Choroid plexus epithelial cell (primary cell): ENCODE measurements around the gene NUDT4.
A peak's percentile ranks its signal among the peaks of the same experiment; 100 is the strongest.

Experiments used
- DNase-seq: peaks from one replicate; pipeline ENCODE4 v3.0.0-alpha.2; 2010; ENCODE audit warnings: low read depth
- H3K4me3 ChIP-seq: 2 replicates; pipeline ENCODE4 v1.5.1; 2011; ENCODE audit warnings: low read depth, mild to moderate bottlenecking, control low read depth, low read length, moderate library complexity
- TF ChIP-seq, protein P1 (sequence below): conservative IDR thresholded peaks from 2 replicates; pipeline ENCODE4 v1.5.1; 2011; ENCODE audit warnings: low read depth, mild to moderate bottlenecking, control low read depth, inconsistent platforms, low read length, moderate library complexity

Gene NUDT4

GRCh38 chr12:93377252-93378195, at the start of gene NUDT4:
Gene NUDT4 (plus strand): TSS chr12:93377925. CDS start chr12:93378323, 398 bp downstream.
- H3K4me3 ChIP-seq, result peak within 1 kb of the TSS; percentile 73
- DNase-seq, result peak; percentile 97
- TF ChIP-seq, protein P1, sequence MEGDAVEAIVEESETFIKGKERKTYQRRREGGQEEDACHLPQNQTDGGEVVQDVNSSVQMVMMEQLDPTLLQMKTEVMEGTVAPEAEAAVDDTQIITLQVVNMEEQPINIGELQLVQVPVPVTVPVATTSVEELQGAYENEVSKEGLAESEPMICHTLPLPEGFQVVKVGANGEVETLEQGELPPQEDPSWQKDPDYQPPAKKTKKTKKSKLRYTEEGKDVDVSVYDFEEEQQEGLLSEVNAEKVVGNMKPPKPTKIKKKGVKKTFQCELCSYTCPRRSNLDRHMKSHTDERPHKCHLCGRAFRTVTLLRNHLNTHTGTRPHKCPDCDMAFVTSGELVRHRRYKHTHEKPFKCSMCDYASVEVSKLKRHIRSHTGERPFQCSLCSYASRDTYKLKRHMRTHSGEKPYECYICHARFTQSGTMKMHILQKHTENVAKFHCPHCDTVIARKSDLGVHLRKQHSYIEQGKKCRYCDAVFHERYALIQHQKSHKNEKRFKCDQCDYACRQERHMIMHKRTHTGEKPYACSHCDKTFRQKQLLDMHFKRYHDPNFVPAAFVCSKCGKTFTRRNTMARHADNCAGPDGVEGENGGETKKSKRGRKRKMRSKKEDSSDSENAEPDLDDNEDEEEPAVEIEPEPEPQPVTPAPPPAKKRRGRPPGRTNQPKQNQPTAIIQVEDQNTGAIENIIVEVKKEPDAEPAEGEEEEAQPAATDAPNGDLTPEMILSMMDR, result no peak

GRCh38 chr12:93333054-93333453, 44.7 kb upstream of the NUDT4 start:
- TF ChIP-seq, protein P1, result no peak
- no peak overlapping the region for H3K4me3 ChIP-seq
- DNase-seq, result no peak

GRCh38 chr12:93333828-93334227, 43.9 kb upstream of the NUDT4 start:
- no peak for DNase-seq
- no peak overlapping the region for H3K4me3 ChIP-seq
- TF ChIP-seq, protein P1, result no peak

GRCh38 chr12:93335603-93336162, 42.0 kb upstream of the NUDT4 start:
- TF ChIP-seq, protein P1, result no peak
- no peak overlapping the region for H3K4me3 ChIP-seq
- no peak for DNase-seq

DNA sequence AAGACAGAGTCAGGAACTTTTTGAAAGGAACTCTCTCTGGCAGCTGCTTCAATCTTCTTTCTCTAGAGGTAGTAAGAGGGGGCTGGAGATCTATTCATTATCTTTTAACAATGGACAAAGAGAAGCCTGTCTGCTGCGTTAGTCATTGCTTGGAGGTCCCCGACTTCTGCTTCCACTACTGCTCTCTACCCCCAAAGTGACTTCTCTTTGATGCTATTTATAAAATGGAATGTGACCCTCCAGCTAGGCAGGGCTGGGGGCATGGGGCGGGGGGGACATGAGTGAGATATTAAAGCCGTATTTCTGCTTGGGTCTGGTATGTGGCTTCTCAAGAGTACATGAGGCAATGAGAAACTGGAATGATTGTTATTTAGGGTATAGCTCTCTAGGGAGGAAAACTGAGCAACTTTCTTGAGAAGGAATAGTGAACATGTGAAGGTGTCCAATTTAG, 41.4 kb upstream of the NUDT4 start:
- no peak overlapping the region for H3K4me3 ChIP-seq
- TF ChIP-seq, protein P1, result no peak
- DNase-seq, result peak; percentile 77

DNA sequence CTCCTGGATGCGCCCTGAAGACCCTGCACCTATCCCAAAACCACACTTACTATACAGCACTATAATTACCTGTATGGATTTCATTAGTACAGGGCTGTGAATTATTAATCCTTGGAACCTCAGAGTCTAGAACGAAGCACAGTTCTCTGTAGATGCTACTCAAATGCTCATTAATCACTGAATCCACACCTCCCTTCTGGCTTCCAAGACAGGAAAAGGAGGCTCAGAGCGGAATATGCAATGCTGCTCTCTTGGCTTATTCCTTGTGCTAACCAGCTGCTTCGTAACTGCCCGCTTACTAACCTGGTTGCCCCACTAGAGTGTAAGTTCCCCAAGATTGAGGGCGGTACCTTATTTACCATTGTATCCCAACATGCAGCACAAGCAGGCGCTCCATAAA, 39.1 kb upstream of the NUDT4 start:
- no peak for DNase-seq
- TF ChIP-seq, protein P1, result no peak
- H3K4me3 ChIP-seq, result no peak overlapping the region

DNA sequence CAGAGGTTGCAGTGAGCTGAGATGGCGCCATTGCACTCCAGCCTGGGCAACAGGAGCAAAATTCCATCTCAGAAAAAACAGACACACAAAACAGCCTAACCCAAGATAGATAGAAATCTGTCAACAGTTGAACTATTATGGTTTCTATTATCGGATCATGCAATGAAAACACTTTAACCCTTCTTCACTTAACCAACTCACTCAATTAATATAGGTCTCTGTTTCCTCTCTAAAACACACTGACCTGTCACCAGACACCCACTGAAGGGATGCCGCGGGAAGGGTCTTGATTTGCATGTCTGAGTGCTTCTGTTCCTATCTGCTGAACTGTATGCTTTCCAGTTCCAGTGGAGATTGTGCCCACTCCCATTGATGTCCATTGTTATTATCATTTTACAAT, 38.0 kb upstream of the NUDT4 start:
- H3K4me3 ChIP-seq, result no peak overlapping the region
- DNase-seq, result no peak
- TF ChIP-seq, protein P1, result no peak
